ENCODE data around the gene RAD54L. TPM values are rescaled to one million over a fixed set of nuclear protein-coding genes. Genes with fewer than 3 reads are reported as not detected.
A peak's percentile ranks its signal among the peaks of the same experiment; 100 is the strongest.
"Not testable (repeated sequence)": the region's sequence is repeated elsewhere in the genome, so short reads cannot be mapped to it uniquely, and the experiment has no call there.

RAD54L gene
- total and polyA plus RNA-seq, 10 of the 15 experiments (the other 5 are each of a cell fraction or from before 2014, with no cell fraction given), result 12.9 to 54.2 (median 23.6) TPM

GRCh38 chr1:46319960-46320914 is 72.7 kb downstream of the RAD54L start:
- H3K9me3 ChIP-seq (replicated peaks; ENCODE audit: control insufficient read depth, insufficient read depth, low read length); H3K27me3 ChIP-seq (replicated peaks in 1 of 2; ENCODE audit: control insufficient read depth in 2 of 2, insufficient read depth in 2 of 2, low read length in 1 of 2); intact Hi-C loops (cut with micrococcal nuclease; ENCODE audit: unreplicated experiment); ATAC-seq; H3K36me3 ChIP-seq (ENCODE audit: control insufficient read depth in 2 of 2, insufficient read depth in 2 of 2, low read length in 1 of 2); FAIRE-seq; H3K4me2 ChIP-seq (ENCODE audit: control insufficient read depth, insufficient read depth); in situ Hi-C loops (cut with MboI); H3K4me3 ChIP-seq; H4K20me1 ChIP-seq (ENCODE audit: control insufficient read depth, insufficient read depth); H2AFZ ChIP-seq (ENCODE audit: control insufficient read depth, low read depth, low read length); BruUV-seq (replicated peaks); H3K9ac ChIP-seq (ENCODE audit: control insufficient read depth, insufficient read depth, low read length); DNase-seq (ENCODE audit: low read depth, low spot score); H3K27ac ChIP-seq (ENCODE audit: control insufficient read depth, insufficient read depth): not testable (repeated sequence)
- CTCF ChIA-PET, result interaction anchor here (0.6 to 2.8 kb wide), 5 partner anchors 13 to 215 kb away, joined by 3 to 11 read pairs (median 3); no protein-coding TSS in a partner anchor
- H3K79me2 ChIP-seq (ENCODE audit: control insufficient read depth, insufficient read depth, low read length), result peaks cover 56% of the 10 kb centered on the region
- RAD21 ChIA-PET (ENCODE audit: unreplicated experiment), result interaction anchor here (1.3 kb wide), 1 partner anchor 12 kb away, joined by 8 read pairs; no protein-coding TSS in a partner anchor
- peaks cover 33% of the 10 kb centered on the region for H3K4me1 ChIP-seq (ENCODE audit: control insufficient read depth, insufficient read depth, low read length)
- POLR2A ChIA-PET, result interaction anchor here (2.0 to 2.6 kb wide), 2 partner anchors 11 to 12 kb away, joined by 5 to 18 read pairs; no protein-coding TSS in a partner anchor
- 89% methylated on average over 13 of the region's 13 CpGs for WGBS (ENCODE audit: insufficient coverage, insufficient replicate concordance, low lambda C conversion rate, missing lambda C conversion rate)
- TF ChIP-seq ZNF687 (IDR thresholded peaks at IDR 0.05), result peak; percentile 95
- peak; percentile 97 for TF ChIP-seq ZNF592 (IDR thresholded peaks at IDR 0.05)
- SMC1A ChIA-PET (ENCODE audit: uncharacterized antibody, unreplicated experiment), result interaction anchor here (0.6 to 4.4 kb wide), 5 partner anchors 8 to 24 kb away, joined by 3 to 26 read pairs (median 3); no protein-coding TSS in a partner anchor

- 67% methylated on average over 5 of the region's 6 CpGs for WGBS (ENCODE audit: insufficient coverage, insufficient replicate concordance, low lambda C conversion rate, missing lambda C conversion rate)
- ChIA-PET SMC1A (ENCODE audit: uncharacterized antibody, unreplicated experiment) (interaction anchor here (1.1 kb wide), 2 partner anchors 12 to 18 kb away, joined by 3 read pairs; no protein-coding TSS in a partner anchor), CTCF (interaction anchor here (2.8 kb wide), 1 partner anchor 15 kb away, joined by 11 read pairs; no protein-coding TSS in a partner anchor), POLR2A (interaction anchor here (0.6 to 2.7 kb wide), 4 partner anchors 11 to 780 kb away, joined by 3 to 11 read pairs (median 4); no protein-coding TSS in a partner anchor), RAD21 (ENCODE audit: unreplicated experiment) (interaction anchor here (1.1 to 1.6 kb wide), 2 partner anchors 11 to 12 kb away, joined by 3 to 4 read pairs; no protein-coding TSS in a partner anchor)
- BruUV-seq (replicated peaks); H3K4me3 ChIP-seq; H3K9me3 ChIP-seq (replicated peaks; ENCODE audit: control insufficient read depth, insufficient read depth, low read length); DNase-seq (ENCODE audit: low read depth, low spot score); H3K9ac ChIP-seq (ENCODE audit: control insufficient read depth, insufficient read depth, low read length); H3K27me3 ChIP-seq (replicated peaks in 1 of 2; ENCODE audit: control insufficient read depth in 2 of 2, insufficient read depth in 2 of 2, low read length in 1 of 2); FAIRE-seq; H3K36me3 ChIP-seq (ENCODE audit: control insufficient read depth in 2 of 2, insufficient read depth in 2 of 2, low read length in 1 of 2); H4K20me1 ChIP-seq (ENCODE audit: control insufficient read depth, insufficient read depth); ATAC-seq; H2AFZ ChIP-seq (ENCODE audit: control insufficient read depth, low read depth, low read length); H3K27ac ChIP-seq (ENCODE audit: control insufficient read depth, insufficient read depth); intact Hi-C loops (cut with micrococcal nuclease; ENCODE audit: unreplicated experiment); in situ Hi-C loops (cut with MboI): not testable (repeated sequence)
- H3K4me1 ChIP-seq (ENCODE audit: control insufficient read depth, insufficient read depth, low read length), result peaks cover 37% of the 10 kb centered on the region
- 0 out of 2 replicates have a peak overlapping the region, but pooled peaks have one; percentile 17 for H3K4me2 ChIP-seq (ENCODE audit: control insufficient read depth, insufficient read depth)
- H3K79me2 ChIP-seq (ENCODE audit: control insufficient read depth, insufficient read depth, low read length), result peaks cover 64% of the 10 kb centered on the region
Measured at GRCh38 chr1:46322191-46322590, 74.6 kb downstream of the RAD54L start.

Data from GM12878 (cell line).